Kidney capillary endothelial cell (primary cell): Measurements from ENCODE around the gene SYDE2.

Experiments used
- DNase-seq: peaks from one replicate; pipeline ENCODE4 v3.0.0-alpha.2; 2018; ENCODE audit warnings: low spot score

Gene SYDE2

DNA sequence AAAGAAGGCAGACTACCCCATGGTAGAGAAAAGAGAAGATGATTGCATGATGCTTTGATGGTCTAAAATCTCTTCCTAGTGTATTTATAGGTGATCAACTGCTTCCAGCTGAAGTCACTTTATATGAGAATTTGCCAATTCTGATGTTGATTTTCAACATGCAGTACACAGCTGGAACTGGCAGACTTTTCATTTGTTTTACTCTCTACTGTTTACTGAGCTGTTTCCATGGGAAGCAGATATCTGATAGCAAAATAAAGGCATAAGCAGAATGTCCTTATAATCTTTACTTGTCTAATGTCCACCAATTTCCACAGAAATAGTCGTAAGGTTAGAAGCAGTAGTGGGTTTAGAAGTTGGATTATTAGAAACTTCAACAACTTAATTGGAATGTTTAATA lies 74.9 kb downstream of the SYDE2 start:
- no peak for DNase-seq

DNA sequence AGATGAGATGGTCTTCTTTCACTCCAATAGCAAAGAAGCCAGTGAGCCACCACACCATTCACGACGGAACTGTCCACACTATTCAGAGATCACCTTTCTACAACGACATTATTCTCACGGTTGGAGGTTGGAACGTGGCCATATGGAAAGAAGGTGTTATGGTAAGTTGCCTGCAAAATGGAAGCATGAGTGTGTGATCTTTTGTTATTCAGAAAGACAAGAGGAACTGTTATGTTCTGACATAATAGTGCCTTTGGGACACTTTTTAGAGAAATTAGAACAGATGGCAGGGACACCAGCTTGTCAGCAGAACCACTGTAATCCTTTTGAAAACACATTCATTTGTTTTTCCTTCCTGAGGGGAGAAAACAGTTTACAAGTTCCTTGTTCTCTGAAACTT lies 76.7 kb downstream of the SYDE2 start:
- DNase-seq, result no peak

DNA sequence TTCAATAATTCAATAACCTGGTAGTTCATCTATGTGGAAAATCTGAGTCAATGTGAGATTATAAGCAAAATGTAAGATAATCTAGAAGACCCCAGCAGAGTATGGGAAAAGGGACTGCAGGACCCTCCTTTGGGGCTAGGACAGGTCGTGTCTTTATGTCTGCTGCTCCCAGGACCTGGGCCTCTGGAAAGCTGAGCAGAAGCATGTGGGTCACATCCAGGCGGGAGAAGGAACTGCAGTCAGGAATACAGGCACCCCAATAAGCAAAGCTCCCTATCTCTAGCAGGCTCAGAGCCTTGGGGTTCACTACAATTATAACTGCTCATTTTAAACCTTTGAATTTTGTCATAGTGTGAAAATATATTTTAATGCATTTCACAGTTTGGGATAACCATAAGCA lies 78.6 kb downstream of the SYDE2 start:
- no peak for DNase-seq

GRCh38 chr1:85121744-85122143 lies 79.1 kb downstream of the SYDE2 start:
- DNase-seq, result no peak

DNA sequence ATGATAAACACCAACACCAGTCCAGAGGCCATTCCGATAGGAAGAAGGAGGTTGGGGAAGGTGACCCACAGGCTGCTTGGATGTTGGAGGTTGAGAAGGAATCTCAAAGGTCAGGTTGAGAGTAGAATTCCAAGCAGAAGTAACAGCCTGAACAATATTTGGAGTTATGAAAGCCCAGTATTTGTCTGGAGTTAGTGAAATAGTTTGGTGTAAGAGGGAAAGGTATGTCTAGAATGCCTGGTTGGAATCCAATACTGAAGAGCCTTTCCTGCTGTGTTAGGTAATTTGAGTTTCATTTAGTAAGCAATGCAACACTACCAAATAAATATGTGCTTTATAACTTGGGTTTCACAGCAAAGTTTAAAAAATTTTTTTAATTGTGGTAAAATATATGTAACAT lies 82.1 kb downstream of the SYDE2 start:
- DNase-seq, result no peak

GRCh38 chr1:85116856-85117255 lies 84.0 kb downstream of the SYDE2 start:
- no peak for DNase-seq

DNA sequence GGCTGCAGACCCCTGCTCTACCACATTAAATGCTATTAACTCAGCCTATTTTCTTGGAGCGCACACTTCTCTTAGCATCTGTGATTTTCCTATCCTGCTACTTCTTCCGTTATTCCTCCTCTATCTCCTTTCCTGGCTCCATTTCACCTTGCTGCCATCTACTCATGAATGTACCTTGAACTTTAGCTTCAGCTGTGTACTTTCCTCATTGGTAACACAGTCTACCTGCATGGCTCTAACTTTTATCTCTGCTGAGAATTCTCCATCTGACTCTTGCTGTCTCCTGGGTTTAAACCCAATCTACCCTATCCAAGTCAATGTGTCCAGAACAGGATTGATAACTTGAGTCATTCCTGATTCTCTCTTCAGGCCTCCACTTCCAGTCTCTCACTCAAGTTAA lies 84.9 kb downstream of the SYDE2 start:
- DNase-seq, result no peak

DNA sequence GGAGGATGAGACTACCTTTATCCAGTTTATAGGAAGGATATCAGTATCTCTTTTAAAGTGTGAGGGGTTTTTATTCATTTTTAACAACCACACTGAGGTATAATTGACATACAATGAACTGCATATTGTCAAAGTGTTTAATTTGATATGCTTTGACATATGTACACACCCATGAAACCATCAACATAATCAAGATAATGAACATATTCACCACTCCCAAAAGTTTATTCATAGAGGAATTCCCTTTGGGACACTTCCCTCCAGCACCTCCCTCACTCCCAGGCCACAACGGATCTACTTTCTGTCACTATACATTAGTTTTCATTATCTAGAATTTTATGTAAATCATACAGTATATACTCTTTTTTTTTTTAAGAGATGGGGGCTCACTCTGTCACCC lies 89.1 kb downstream of the SYDE2 start:
- no peak for DNase-seq

DNA sequence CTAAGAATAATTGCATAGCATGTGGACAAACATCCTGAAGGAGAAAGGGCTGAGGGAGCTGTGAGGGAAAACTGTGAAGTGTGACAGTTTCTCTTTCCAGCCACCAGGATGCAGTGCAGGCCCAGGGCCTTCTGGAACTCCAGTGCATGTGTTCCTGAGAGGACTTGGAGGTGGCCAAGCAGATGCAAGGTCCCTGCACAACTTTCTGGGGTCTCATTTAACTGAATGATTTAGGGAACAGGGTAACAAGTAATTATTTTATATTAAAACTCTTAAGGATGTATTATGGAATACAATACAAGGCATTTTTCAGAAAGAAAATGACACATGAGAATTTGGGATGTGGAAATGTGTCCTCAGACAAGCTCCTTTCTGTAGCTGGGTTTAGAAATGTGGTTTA lies 91.3 kb downstream of the SYDE2 start:
- peak; percentile 33 for DNase-seq
